ENCODE data around the gene KCNK15. TPM values are rescaled to one million over a fixed set of nuclear protein-coding genes. Genes with fewer than 3 reads are reported as not detected.

The KCNK15 gene
- total RNA-seq, 1 donor from 2014 or later = 0.09 TPM

- DNase-seq (no peak), ATAC-seq (ENCODE audit: low read depth) (no peak)
- POLR2A ChIA-PET = no interaction called here
- Mint-ChIP-seq H3K36me3 (ENCODE audit: low read depth) (no peaks in the 10 kb centered on the region), H3K27me3 (peaks cover 5% of the 10 kb centered on the region), H3K9me3 (no peaks in the 10 kb centered on the region), H3K27ac (no peak overlapping the region), H3K4me1 (no peaks in the 10 kb centered on the region), H3K4me3 (no peak overlapping the region)
- intact Hi-C loops (cut with micrococcal nuclease) = no loop called here
- CTCF ChIA-PET = no interaction called here
- no peak for TF ChIP-seq CTCF (IDR thresholded peaks at IDR 0.05)
Observed at GRCh38 chr20:44709380-44709779, 36.3 kb upstream of the KCNK15 start.

GRCh38 chr20:44709797-44710196, 35.9 kb upstream of the KCNK15 start:
- no peaks in the 10 kb centered on the region for H3K9me3 Mint-ChIP-seq
- ChIA-PET POLR2A (no interaction called here), CTCF (no interaction called here)
- DNase-seq (no peak), ATAC-seq (ENCODE audit: low read depth) (no peak)
- no peak overlapping the region for H3K27ac Mint-ChIP-seq
- H3K36me3 Mint-ChIP-seq (ENCODE audit: low read depth) = no peaks in the 10 kb centered on the region
- H3K4me1 Mint-ChIP-seq = no peaks in the 10 kb centered on the region
- no peak overlapping the region for H3K4me3 Mint-ChIP-seq
- TF ChIP-seq CTCF (IDR thresholded peaks at IDR 0.05) = no peak
- H3K27me3 Mint-ChIP-seq = peaks cover 5% of the 10 kb centered on the region
- intact Hi-C loops (cut with micrococcal nuclease) = no loop called here

GRCh38 chr20:44711237-44711636, 34.4 kb upstream of the KCNK15 start:
- no peaks in the 10 kb centered on the region for H3K4me1 Mint-ChIP-seq
- CTCF ChIA-PET = no interaction called here
- H3K9me3 Mint-ChIP-seq = no peaks in the 10 kb centered on the region
- peaks cover 6% of the 10 kb centered on the region for H3K27me3 Mint-ChIP-seq
- intact Hi-C loops (cut with micrococcal nuclease) = no loop called here
- H3K4me3 Mint-ChIP-seq = no peak overlapping the region
- no peak for TF ChIP-seq CTCF (IDR thresholded peaks at IDR 0.05)
- POLR2A ChIA-PET = no interaction called here
- H3K27ac Mint-ChIP-seq = no peak overlapping the region
- ATAC-seq (ENCODE audit: low read depth) (no peak), DNase-seq (no peak)
- no peaks in the 10 kb centered on the region for H3K36me3 Mint-ChIP-seq (ENCODE audit: low read depth)

- ATAC-seq (ENCODE audit: low read depth) (no peak), DNase-seq (no peak)
- no peaks in the 10 kb centered on the region for H3K36me3 Mint-ChIP-seq (ENCODE audit: low read depth)
- H3K4me3 Mint-ChIP-seq = no peak overlapping the region
- POLR2A ChIA-PET = no interaction called here
- intact Hi-C loops (cut with micrococcal nuclease) = no loop called here
- H3K27me3 Mint-ChIP-seq = peaks cover 6% of the 10 kb centered on the region
- no peak for TF ChIP-seq CTCF (IDR thresholded peaks at IDR 0.05)
- H3K9me3 Mint-ChIP-seq = no peaks in the 10 kb centered on the region
- CTCF ChIA-PET = no interaction called here
- no peaks in the 10 kb centered on the region for H3K4me1 Mint-ChIP-seq
- H3K27ac Mint-ChIP-seq = no peak overlapping the region
Observed at GRCh38 chr20:44714102-44714700, 31.5 kb upstream of the KCNK15 start.

- no peaks in the 10 kb centered on the region for H3K36me3 Mint-ChIP-seq (ENCODE audit: low read depth)
- intact Hi-C loops (cut with micrococcal nuclease) = no loop called here
- no peak within 1 kb of the TSS for H3K27ac Mint-ChIP-seq
- no peaks in the 10 kb centered on the region for H3K9me3 Mint-ChIP-seq
- peaks cover 6% of the 10 kb centered on the region for H3K27me3 Mint-ChIP-seq
- ChIA-PET POLR2A (no interaction called here), CTCF (no interaction called here)
- TF ChIP-seq CTCF (IDR thresholded peaks at IDR 0.05) = no peak
- DNase-seq (no peak), ATAC-seq (ENCODE audit: low read depth) (no peak)
- H3K4me3 Mint-ChIP-seq = no peak within 1 kb of the TSS
- no peaks in the 10 kb centered on the region for H3K4me1 Mint-ChIP-seq
Observed at GRCh38 chr20:44714701-44715498, 30.8 kb upstream of the KCNK15 start, which contains the start of gene CCN5. Gene CCN5 (plus strand): TSS chr20:44715369. CDS start chr20:44715391, 22 bp downstream.
